ENCODE measurements around the gene KRT10.
"Not testable (repeated sequence)": the region's sequence is repeated elsewhere in the genome, so short reads cannot be mapped to it uniquely, and the experiment has no call there.

The KRT10 gene

GRCh38 chr17:40817103-40817682 lies 5.2 kb downstream of the KRT10 start:
- no peak for TF ChIP-seq CTCF (IDR thresholded peaks at IDR 0.05)
- Histone ChIP-seq H3K4me3 (no peak overlapping the region), H3K27ac (no peak overlapping the region)
- DNase-seq (ENCODE audit: low spot score) = no peak

GRCh38 chr17:40816569-40816968 lies 5.8 kb downstream of the KRT10 start:
- no peak for DNase-seq (ENCODE audit: low spot score)
- H3K27ac ChIP-seq = no peak overlapping the region
- TF ChIP-seq CTCF (IDR thresholded peaks at IDR 0.05) = no peak
- H3K4me3 ChIP-seq = no peak overlapping the region

- Histone ChIP-seq H3K27ac (no peak overlapping the region), H3K4me3 (no peak overlapping the region)
- no peak for DNase-seq (ENCODE audit: low spot score)
- no peak for TF ChIP-seq CTCF (IDR thresholded peaks at IDR 0.05)
Measured at GRCh38 chr17:40815381-40815780, 7.0 kb downstream of the KRT10 start.

- not testable (repeated sequence) for H3K4me3 ChIP-seq; DNase-seq (ENCODE audit: low spot score); H3K27ac ChIP-seq
Measured at GRCh38 chr17:40814657-40815056, 7.8 kb downstream of the KRT10 start.

GRCh38 chr17:40813804-40814203 lies 8.6 kb downstream of the KRT10 start:
- H3K4me3 ChIP-seq = no peak overlapping the region
- H3K27ac ChIP-seq = no peak overlapping the region
- DNase-seq (ENCODE audit: low spot score) = no peak
- TF ChIP-seq CTCF (IDR thresholded peaks at IDR 0.05) = no peak

GRCh38 chr17:40812639-40813038 lies 9.8 kb downstream of the KRT10 start:
- no peak for DNase-seq (ENCODE audit: low spot score)
- Histone ChIP-seq H3K27ac (no peak overlapping the region), H3K4me3 (no peak overlapping the region)
- TF ChIP-seq CTCF (IDR thresholded peaks at IDR 0.05) = no peak

GRCh38 chr17:40810494-40810893 lies 11.9 kb downstream of the KRT10 start:
- no peak for DNase-seq (ENCODE audit: low spot score)
- no peak overlapping the region for H3K4me3 ChIP-seq
- TF ChIP-seq CTCF (IDR thresholded peaks at IDR 0.05) = no peak
- H3K27ac ChIP-seq = no peak overlapping the region
